Lung (tissue), 16 donors: ENCODE results near the gene UBL4B. TPM values are rescaled to one million over a fixed set of nuclear protein-coding genes. Genes with fewer than 3 reads are reported as not detected.

Experiments used
- ATAC-seq: fragments of 200-7000 bp; cut with Tn5 transposase; one replicate; pipeline ENCODE4 v1.9.1; 2020; ENCODE audit warnings: moderate number of reproducible peaks; ENCODE audit not compliant: insufficient read depth, low FRiP score
- DNase-seq, 3 donors: peaks; one replicate each; pipeline ENCODE4 v3.0.0-alpha.2; 2013 to 2017
- H3K27ac ChIP-seq, 2 donors: one replicate each; pipeline ENCODE4 v1.5.1; 2013; ENCODE audit warnings: mild to moderate bottlenecking in 2 of 2, moderate library complexity in 2 of 2, control low read depth in 1 of 2, inconsistent platforms in 1 of 2, low read depth in 1 of 2, low read length in 1 of 2
- H3K27me3 ChIP-seq, 3 donors: one replicate each; pipeline ENCODE4 v1.5.1; 2013; ENCODE audit warnings: low read length in 2 of 3; ENCODE audit not compliant: control insufficient read depth in 3 of 3, insufficient read depth in 3 of 3
- H3K36me3 ChIP-seq, 4 donors: one replicate each; pipeline ENCODE4 v1.5.1; 2013; ENCODE audit warnings: low read length in 4 of 4, mild to moderate bottlenecking in 1 of 4, moderate library complexity in 1 of 4; ENCODE audit not compliant: control insufficient read depth in 4 of 4, insufficient read depth in 4 of 4
- H3K4me1 ChIP-seq, 5 donors: one replicate each; pipeline ENCODE4 v1.5.1; 2013; ENCODE audit warnings: low read length in 5 of 5, mild to moderate bottlenecking in 2 of 5, moderate library complexity in 1 of 5; ENCODE audit not compliant: control insufficient read depth in 5 of 5, insufficient read depth in 5 of 5
- H3K4me3 ChIP-seq: one replicate; pipeline ENCODE4 v1.5.1; 2013; ENCODE audit warnings: mild to moderate bottlenecking, control low read depth, moderate library complexity
- H3K9ac ChIP-seq, 2 donors: one replicate each; pipeline ENCODE4 v1.5.1; 2013; ENCODE audit warnings: low read length in 2 of 2, control low read depth in 1 of 2; ENCODE audit not compliant: insufficient read depth in 1 of 2
- H3K9me3 ChIP-seq, 4 donors: one replicate each; pipeline ENCODE4 v1.5.1; 2013; ENCODE audit warnings: low read length in 3 of 4, mild to moderate bottlenecking in 1 of 4, moderate library complexity in 1 of 4; ENCODE audit not compliant: control insufficient read depth in 4 of 4, insufficient read depth in 3 of 4
- CTCF ChIP-seq: IDR thresholded peaks from 2 replicates; pipeline ENCODE4 v1.5.1; 2012; ENCODE audit warnings: mild to moderate bottlenecking; ENCODE audit errors: control extremely low read depth, extremely low read depth
- WGBS, 2 donors: extraction: QIAGEN DNeasy Blood & Tissue Kit; methylation state at CpG; one replicate each; pipeline ENCODE4 v1.1.7; 2013; 5-methylcytosine and 5-hydroxymethylcytosine counted together
- long read RNA-seq, 5 donors: transcript quantifications; one replicate each; lab custom pipeline, GENCODE V29; 2026
- polyA plus RNA-seq, 2 donors: library from polyadenylated mRNA; stranded (reverse); fragments of 200-250 nt; gene quantifications; one replicate each; pipeline ENCODE4 v1.2.1, GENCODE V29; 2013
- total RNA-seq, 2 donors: library from RNA; depleted of rRNA in 1 of 2; stranded (reverse); fragments of >200 nt in 1 of 2; gene quantifications; one replicate each; pipeline ENCODE4 v1.2.1, GENCODE V29; 2014 to 2021
- donor health status: control.
- donor health status: control.
- donor health status: Bipolar disorder and iron deficiency.
- donor health status: healthy.
- donor health status: DM: yes; HTN: yes; CAD: no.

Gene UBL4B
- total RNA-seq: not detected
- polyA plus RNA-seq: not detected
- long read RNA-seq, donor 1: 0 reads
- long read RNA-seq, donor 2: 0 reads
- long read RNA-seq, donor 3: 0 reads
- long read RNA-seq, donor 4: 0 reads
- long read RNA-seq, donor 5: 0 reads

- WGBS, 2 donors: 85 to 87% methylated on average over 5 of the region's 5 CpGs
- no peaks in the 10 kb centered on the region for H3K9me3 ChIP-seq
- DNase-seq: no peak
- no peak for ATAC-seq
- no peaks in the 10 kb centered on the region for H3K36me3 ChIP-seq
- peaks cover 0 to 29% (median 0%) of the 10 kb centered on the region in 3 donors for H3K27me3 ChIP-seq
- H3K27ac ChIP-seq: no peak within 1 kb of the TSS
- H3K4me3 ChIP-seq: no peak within 1 kb of the TSS
- no peak for TF ChIP-seq CTCF
- H3K9ac ChIP-seq: no peak within 1 kb of the TSS
- no peaks in the 10 kb centered on the region for H3K4me1 ChIP-seq
These were observed at the start of gene UBL4B for GRCh38 chr1:110112143-110112542. Gene UBL4B, plus strand, starts transcription at chr1:110112443. Its CDS starts 92 bp downstream, at chr1:110112535.

GRCh38 chr1:110062612-110063011 lies 49.6 kb upstream of the UBL4B start:
- WGBS, 2 donors: 91 to 92% methylated on average over 2 of the region's 2 CpGs
- Histone ChIP-seq H3K27ac (no peak overlapping the region), H3K9ac (no peak overlapping the region), H3K36me3 (peaks cover under 1 to 18% (median 5%) of the 10 kb centered on the region in 4 donors), H3K4me1 (peaks cover 0 to 6% (median 0%) of the 10 kb centered on the region in 5 donors), H3K9me3 (peaks cover 0 to 4% (median 0%) of the 10 kb centered on the region in 4 donors), H3K27me3 (peaks cover 0 to 16% (median 14%) of the 10 kb centered on the region in 3 donors), H3K4me3 (no peak overlapping the region)
- ATAC-seq (no peak), DNase-seq (no peak)
- no peak for TF ChIP-seq CTCF

GRCh38 chr1:110063781-110064180 lies 48.5 kb upstream of the UBL4B start:
- peaks cover 0 to 6% (median 0%) of the 10 kb centered on the region in 4 donors for H3K9me3 ChIP-seq
- peaks cover 0 to 26% (median 25%) of the 10 kb centered on the region in 3 donors for H3K27me3 ChIP-seq
- 62 to 68% methylated on average over 4 of the region's 4 CpGs for WGBS, 2 donors
- DNase-seq (no peak), ATAC-seq (no peak)
- no peak overlapping the region for H3K9ac ChIP-seq
- peaks cover 0 to 16% (median 3%) of the 10 kb centered on the region in 4 donors for H3K36me3 ChIP-seq
- H3K27ac ChIP-seq: no peak overlapping the region
- TF ChIP-seq CTCF: no peak
- no peak overlapping the region for H3K4me3 ChIP-seq
- H3K4me1 ChIP-seq: peaks cover 0 to 11% (median 4%) of the 10 kb centered on the region in 5 donors
